Stimulated activated CD8-positive, alpha-beta memory T cell treated with anti-CD3 and anti-CD28 coated beads, Interleukin-4, amount 100 ng/mL, for 4 hours (primary cell): ENCODE results near the gene ZNF442.
A peak's percentile ranks its signal among the peaks of the same experiment; 100 is the strongest.
"Not testable (repeated sequence)": the region's sequence is repeated elsewhere in the genome, so short reads cannot be mapped to it uniquely, and the experiment has no call there.

Source experiments
- DNase-seq, 2 donors: peaks; one replicate each; pipeline ENCODE4 v3.0.0-alpha.2; 2020; ENCODE audit warnings: low read depth in 2 of 2, low spot score in 1 of 2

ZNF442 gene

GRCh38 chr19:12331211-12331941, 34.1 kb downstream of the ZNF442 start:
- DNase-seq: peak; percentile 54 to 73

GRCh38 chr19:12330340-12330739, 35.1 kb downstream of the ZNF442 start:
- DNase-seq: no peak

- DNase-seq: no peak
Observed at GRCh38 chr19:12325690-12326089, 39.8 kb downstream of the ZNF442 start.

GRCh38 chr19:12318782-12319413, 46.6 kb downstream of the ZNF442 start:
- DNase-seq: no peak

GRCh38 chr19:12314553-12314952, 50.9 kb downstream of the ZNF442 start:
- DNase-seq: no peak

- DNase-seq: not testable (repeated sequence)
Observed at GRCh38 chr19:12308891-12309290, 56.6 kb downstream of the ZNF442 start.
